ENCODE measurements around the gene FIBCD1. TPM values are rescaled to one million over a fixed set of nuclear protein-coding genes. Genes with fewer than 3 reads are reported as not detected.

Gene FIBCD1
- total and polyA plus RNA-seq, 2 of the 8 experiments (the other 6 are each of a cell fraction or from before 2014, with no cell fraction given), result 6.1 to 8.8 TPM

DNA sequence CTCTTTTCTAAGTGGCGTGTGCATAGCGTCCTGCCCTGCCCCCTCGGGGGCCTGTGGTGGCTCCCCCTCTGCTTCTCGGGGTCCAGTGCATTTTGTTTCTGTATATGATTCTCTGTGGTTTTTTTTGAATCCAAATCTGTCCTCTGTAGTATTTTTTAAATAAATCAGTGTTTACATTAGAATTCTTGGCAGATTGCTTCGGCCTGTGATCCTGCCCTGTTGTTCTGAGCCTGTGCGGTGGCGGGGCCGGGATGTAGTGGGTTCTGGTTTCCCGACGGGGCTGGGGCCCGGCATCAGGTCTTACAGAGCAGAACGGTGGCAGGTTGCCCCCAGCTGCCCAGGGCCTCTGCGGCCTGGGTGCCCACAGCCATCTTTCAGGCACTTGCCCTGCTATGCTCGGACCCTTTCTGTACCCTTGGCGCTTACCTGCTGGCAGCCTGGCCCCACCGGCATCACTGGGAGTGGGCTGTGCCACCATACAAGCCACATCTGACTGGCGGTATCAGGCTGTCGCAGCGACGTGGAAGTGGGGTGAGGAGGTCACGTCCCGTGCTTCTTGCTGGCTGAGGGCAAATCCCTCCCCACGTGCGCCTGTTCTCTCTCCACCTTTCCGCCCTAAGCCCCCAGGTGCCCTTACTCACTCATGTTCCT, 51.4 kb downstream of the FIBCD1 start (continued):
- no peak for TF ChIP-seq SIN3A (conservative IDR thresholded peaks at IDR 0.05 in 1 of 2, IDR thresholded peaks at IDR 0.05 in 1 of 2; ENCODE audit: low read depth in 1 of 2, low read length in 2 of 2)
- no peak for TF ChIP-seq PHF8 (conservative IDR thresholded peaks at IDR 0.05; ENCODE audit: low read depth, low read length)
- TF ChIP-seq, protein P1, sequence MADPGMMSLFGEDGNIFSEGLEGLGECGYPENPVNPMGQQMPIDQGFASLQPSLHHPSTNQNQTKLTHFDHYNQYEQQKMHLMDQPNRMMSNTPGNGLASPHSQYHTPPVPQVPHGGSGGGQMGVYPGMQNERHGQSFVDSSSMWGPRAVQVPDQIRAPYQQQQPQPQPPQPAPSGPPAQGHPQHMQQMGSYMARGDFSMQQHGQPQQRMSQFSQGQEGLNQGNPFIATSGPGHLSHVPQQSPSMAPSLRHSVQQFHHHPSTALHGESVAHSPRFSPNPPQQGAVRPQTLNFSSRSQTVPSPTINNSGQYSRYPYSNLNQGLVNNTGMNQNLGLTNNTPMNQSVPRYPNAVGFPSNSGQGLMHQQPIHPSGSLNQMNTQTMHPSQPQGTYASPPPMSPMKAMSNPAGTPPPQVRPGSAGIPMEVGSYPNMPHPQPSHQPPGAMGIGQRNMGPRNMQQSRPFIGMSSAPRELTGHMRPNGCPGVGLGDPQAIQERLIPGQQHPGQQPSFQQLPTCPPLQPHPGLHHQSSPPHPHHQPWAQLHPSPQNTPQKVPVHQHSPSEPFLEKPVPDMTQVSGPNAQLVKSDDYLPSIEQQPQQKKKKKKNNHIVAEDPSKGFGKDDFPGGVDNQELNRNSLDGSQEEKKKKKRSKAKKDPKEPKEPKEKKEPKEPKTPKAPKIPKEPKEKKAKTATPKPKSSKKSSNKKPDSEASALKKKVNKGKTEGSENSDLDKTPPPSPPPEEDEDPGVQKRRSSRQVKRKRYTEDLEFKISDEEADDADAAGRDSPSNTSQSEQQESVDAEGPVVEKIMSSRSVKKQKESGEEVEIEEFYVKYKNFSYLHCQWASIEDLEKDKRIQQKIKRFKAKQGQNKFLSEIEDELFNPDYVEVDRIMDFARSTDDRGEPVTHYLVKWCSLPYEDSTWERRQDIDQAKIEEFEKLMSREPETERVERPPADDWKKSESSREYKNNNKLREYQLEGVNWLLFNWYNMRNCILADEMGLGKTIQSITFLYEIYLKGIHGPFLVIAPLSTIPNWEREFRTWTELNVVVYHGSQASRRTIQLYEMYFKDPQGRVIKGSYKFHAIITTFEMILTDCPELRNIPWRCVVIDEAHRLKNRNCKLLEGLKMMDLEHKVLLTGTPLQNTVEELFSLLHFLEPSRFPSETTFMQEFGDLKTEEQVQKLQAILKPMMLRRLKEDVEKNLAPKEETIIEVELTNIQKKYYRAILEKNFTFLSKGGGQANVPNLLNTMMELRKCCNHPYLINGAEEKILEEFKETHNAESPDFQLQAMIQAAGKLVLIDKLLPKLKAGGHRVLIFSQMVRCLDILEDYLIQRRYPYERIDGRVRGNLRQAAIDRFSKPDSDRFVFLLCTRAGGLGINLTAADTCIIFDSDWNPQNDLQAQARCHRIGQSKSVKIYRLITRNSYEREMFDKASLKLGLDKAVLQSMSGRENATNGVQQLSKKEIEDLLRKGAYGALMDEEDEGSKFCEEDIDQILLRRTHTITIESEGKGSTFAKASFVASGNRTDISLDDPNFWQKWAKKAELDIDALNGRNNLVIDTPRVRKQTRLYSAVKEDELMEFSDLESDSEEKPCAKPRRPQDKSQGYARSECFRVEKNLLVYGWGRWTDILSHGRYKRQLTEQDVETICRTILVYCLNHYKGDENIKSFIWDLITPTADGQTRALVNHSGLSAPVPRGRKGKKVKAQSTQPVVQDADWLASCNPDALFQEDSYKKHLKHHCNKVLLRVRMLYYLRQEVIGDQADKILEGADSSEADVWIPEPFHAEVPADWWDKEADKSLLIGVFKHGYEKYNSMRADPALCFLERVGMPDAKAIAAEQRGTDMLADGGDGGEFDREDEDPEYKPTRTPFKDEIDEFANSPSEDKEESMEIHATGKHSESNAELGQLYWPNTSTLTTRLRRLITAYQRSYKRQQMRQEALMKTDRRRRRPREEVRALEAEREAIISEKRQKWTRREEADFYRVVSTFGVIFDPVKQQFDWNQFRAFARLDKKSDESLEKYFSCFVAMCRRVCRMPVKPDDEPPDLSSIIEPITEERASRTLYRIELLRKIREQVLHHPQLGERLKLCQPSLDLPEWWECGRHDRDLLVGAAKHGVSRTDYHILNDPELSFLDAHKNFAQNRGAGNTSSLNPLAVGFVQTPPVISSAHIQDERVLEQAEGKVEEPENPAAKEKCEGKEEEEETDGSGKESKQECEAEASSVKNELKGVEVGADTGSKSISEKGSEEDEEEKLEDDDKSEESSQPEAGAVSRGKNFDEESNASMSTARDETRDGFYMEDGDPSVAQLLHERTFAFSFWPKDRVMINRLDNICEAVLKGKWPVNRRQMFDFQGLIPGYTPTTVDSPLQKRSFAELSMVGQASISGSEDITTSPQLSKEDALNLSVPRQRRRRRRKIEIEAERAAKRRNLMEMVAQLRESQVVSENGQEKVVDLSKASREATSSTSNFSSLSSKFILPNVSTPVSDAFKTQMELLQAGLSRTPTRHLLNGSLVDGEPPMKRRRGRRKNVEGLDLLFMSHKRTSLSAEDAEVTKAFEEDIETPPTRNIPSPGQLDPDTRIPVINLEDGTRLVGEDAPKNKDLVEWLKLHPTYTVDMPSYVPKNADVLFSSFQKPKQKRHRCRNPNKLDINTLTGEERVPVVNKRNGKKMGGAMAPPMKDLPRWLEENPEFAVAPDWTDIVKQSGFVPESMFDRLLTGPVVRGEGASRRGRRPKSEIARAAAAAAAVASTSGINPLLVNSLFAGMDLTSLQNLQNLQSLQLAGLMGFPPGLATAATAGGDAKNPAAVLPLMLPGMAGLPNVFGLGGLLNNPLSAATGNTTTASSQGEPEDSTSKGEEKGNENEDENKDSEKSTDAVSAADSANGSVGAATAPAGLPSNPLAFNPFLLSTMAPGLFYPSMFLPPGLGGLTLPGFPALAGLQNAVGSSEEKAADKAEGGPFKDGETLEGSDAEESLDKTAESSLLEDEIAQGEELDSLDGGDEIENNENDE (IDR thresholded peaks at IDR 0.05; ENCODE audit: insufficient replicate concordance, low read length), result no peak
- no peak for TF ChIP-seq BCL11A (IDR thresholded peaks at IDR 0.05; ENCODE audit: low read depth in 2 of 2, low read length in 2 of 2)
